GM23338 (cell line): ENCODE measurements around the gene MATN1. TPM values are rescaled to one million over a fixed set of nuclear protein-coding genes. Genes with fewer than 3 reads are reported as not detected.
A peak's percentile ranks its signal among the peaks of the same experiment; 100 is the strongest.

ENCODE experiments used
- ATAC-seq: fragments of 200-7000 bp; cut with Tn5 transposase; 3 replicates; pipeline ENCODE4 v1.9.1; 2020
- DNase-seq: peaks from one replicate; pipeline ENCODE4 v3.0.0-alpha.2; 2015; ENCODE audit warnings: low spot score
- H2AFZ ChIP-seq: fragments of 200-600 bp; sonication (generic); 2 replicates; pipeline ENCODE4 v1.8.0; 2016; ENCODE audit warnings: antibody characterized with exemption, mild to moderate bottlenecking, moderate library complexity
- H3F3A ChIP-seq: fragments of 200-600 bp; sonication (generic); replicated peaks from 2 replicates; pipeline ENCODE4 v1.8.0; 2017; ENCODE audit warnings: antibody characterized with exemption, mixed run types, low read depth
- H3K27ac ChIP-seq: fragments of 200-600 bp; sonication (generic); 2 replicates; pipeline ENCODE4 v1.6.1; 2016; ENCODE audit warnings: low read depth
- H3K27me3 ChIP-seq: fragments of 200-600 bp; sonication (generic); 2 replicates; pipeline ENCODE4 v1.8.0; 2016; ENCODE audit warnings: mild to moderate bottlenecking, mixed run types, moderate library complexity; ENCODE audit not compliant: insufficient read depth
- H3K36me3 ChIP-seq: fragments of 200-600 bp; sonication (generic); 2 replicates; pipeline ENCODE4 v1.8.0; 2016; ENCODE audit warnings: mild to moderate bottlenecking; ENCODE audit not compliant: insufficient read depth
- H3K4me1 ChIP-seq: fragments of 200-600 bp; sonication (generic); 2 replicates; pipeline ENCODE4 v1.8.0; 2016; ENCODE audit warnings: mild to moderate bottlenecking, moderate library complexity; ENCODE audit not compliant: insufficient read depth
- H3K4me2 ChIP-seq: fragments of 200-600 bp; sonication (generic); 2 replicates; pipeline ENCODE4 v1.7.1; 2017; ENCODE audit warnings: mixed run types
- H3K4me3 ChIP-seq: fragments of 200-600 bp; sonication (generic); 2 replicates; pipeline ENCODE4 v1.6.1; 2016; ENCODE audit warnings: mixed run types
- H3K79me2 ChIP-seq: fragments of 200-600 bp; sonication (generic); replicated peaks from 2 replicates; pipeline ENCODE4 v1.8.0; 2017; ENCODE audit warnings: mild to moderate bottlenecking; ENCODE audit not compliant: insufficient read depth
- H3K9me2 ChIP-seq: fragments of 200-600 bp; sonication (generic); 2 replicates; pipeline ENCODE4 v1.8.0; 2017; ENCODE audit not compliant: insufficient read depth
- H4K20me1 ChIP-seq: fragments of 200-600 bp; sonication (generic); replicated peaks from 2 replicates; pipeline ENCODE4 v1.8.0; 2017; ENCODE audit warnings: mild to moderate bottlenecking; ENCODE audit not compliant: insufficient read depth
- H3K27ac Mint-ChIP-seq: 2 replicates; pipeline ENCODE4 v1.8.0; 2020; ENCODE audit warnings: inconsistent platforms, mild to moderate bottlenecking, moderate library complexity, mixed read lengths
- H3K27me3 Mint-ChIP-seq: 3 replicates; pipeline ENCODE4 v1.8.0; 2022; ENCODE audit warnings: low read depth, mild to moderate bottlenecking, moderate library complexity, mixed read lengths, inconsistent platforms; ENCODE audit not compliant: insufficient read depth, poor library complexity
- H3K36me3 Mint-ChIP-seq: 3 replicates; pipeline ENCODE4 v1.8.0; 2021; ENCODE audit warnings: low read depth, mild to moderate bottlenecking, inconsistent platforms, moderate library complexity, mixed read lengths
- H3K4me1 Mint-ChIP-seq: 3 replicates; pipeline ENCODE4 v1.8.0; 2020; ENCODE audit warnings: mild to moderate bottlenecking, inconsistent platforms, mixed read lengths
- H3K4me3 Mint-ChIP-seq: 3 replicates; pipeline ENCODE4 v1.8.0; 2021; ENCODE audit warnings: moderate library complexity, mild to moderate bottlenecking, inconsistent platforms, mixed read lengths
- H3K9me3 Mint-ChIP-seq: 3 replicates; pipeline ENCODE4 v1.8.0; 2020; ENCODE audit warnings: moderate library complexity, mild to moderate bottlenecking, inconsistent platforms, mixed read lengths
- CREB1 ChIP-seq: fragments of 250-450 bp; sonication (Bioruptor Pico); IDR thresholded peaks from 2 replicates; pipeline ENCODE4 v1.5.0; 2020; ENCODE audit warnings: low read depth, mild to moderate bottlenecking, moderate library complexity
- EZH2 ChIP-seq: fragments of 200-600 bp; sonication (generic); IDR thresholded peaks from one replicate; pipeline ENCODE4 v1.8.0; 2017; ENCODE audit warnings: antibody characterized with exemption, mild to moderate bottlenecking, low read depth; ENCODE audit not compliant: unreplicated experiment
- EZH2phosphoT487 ChIP-seq: fragments of 200-600 bp; sonication (generic); IDR thresholded peaks from one replicate; pipeline ENCODE4 v1.8.1; 2018; ENCODE audit warnings: antibody characterized with exemption; ENCODE audit not compliant: unreplicated experiment
- JUNB ChIP-seq: IDR thresholded peaks from one replicate; pipeline ENCODE4 v1.6.1; 2016; ENCODE audit warnings: antibody characterized with exemption; ENCODE audit not compliant: unreplicated experiment
- NANOG ChIP-seq: IDR thresholded peaks from 2 replicates; pipeline ENCODE4 v1.6.1; 2016; ENCODE audit warnings: antibody characterized with exemption, borderline replicate concordance
- POLR2AphosphoS5 ChIP-seq: IDR thresholded peaks from 2 replicates; pipeline ENCODE4 v1.6.1; 2016; ENCODE audit warnings: antibody characterized with exemption, low read depth
- REST ChIP-seq: IDR thresholded peaks from one replicate; pipeline ENCODE4 v1.6.1; 2018; ENCODE audit warnings: antibody characterized with exemption; ENCODE audit not compliant: unreplicated experiment
- STAT1 ChIP-seq: IDR thresholded peaks from one replicate; pipeline ENCODE4 v1.6.1; 2016; ENCODE audit warnings: antibody characterized with exemption; ENCODE audit not compliant: unreplicated experiment
- ZNF114 ChIP-seq: fragments of 250-450 bp; sonication (Bioruptor Pico); IDR thresholded peaks from 2 replicates; pipeline ENCODE4 v1.5.0; 2020; ENCODE audit warnings: mild to moderate bottlenecking, moderate library complexity
- ZNF331 ChIP-seq: fragments of 250-450 bp; sonication (Bioruptor Pico); IDR thresholded peaks from 2 replicates; pipeline ENCODE4 v1.5.0; 2020; ENCODE audit warnings: low read depth, mild to moderate bottlenecking, moderate library complexity
- polyA plus RNA-seq: library from polyadenylated mRNA; unstranded; fragments of >200 nt; fragmentation: Nextera tagmentation; extraction: Ambion mirVana; gene quantifications from 2 replicates; pipeline ENCODE4 v1.2.1, GENCODE V29; 2016
- total RNA-seq: library from RNA; depleted of rRNA; stranded (reverse); fragments of >200 nt; shearing (Covaris generic); gene quantifications from 2 replicates; pipeline ENCODE4 v1.2.3, GENCODE V29; 2014
- TF ChIP-seq, protein P1 (sequence below): fragments of 250-450 bp; sonication (Bioruptor Pico); IDR thresholded peaks from 2 replicates; pipeline ENCODE4 v1.5.0; 2020; ENCODE audit warnings: mild to moderate bottlenecking, moderate library complexity
- TF ChIP-seq, protein P2 (sequence below): IDR thresholded peaks from 2 replicates; pipeline ENCODE4 v1.6.1; 2016; ENCODE audit warnings: antibody characterized with exemption
- TF ChIP-seq, protein P3 (sequence below), 2 experiments: fragments of 200-600 bp in 1 of 2; sonication (generic) in 1 of 2; conservative IDR thresholded peaks; 2 replicates each; pipeline versions ENCODE4 v1.5.1 to v1.6.1; 2016 to 2017; ENCODE audit warnings: antibody characterized with exemption in 2 of 2, low read depth in 2 of 2, mild to moderate bottlenecking in 2 of 2, moderate library complexity in 1 of 2

Gene MATN1
- total and polyA plus RNA-seq, 2 experiments from 2014 or later: 0.08 to 0.31 TPM

GRCh38 chr1:30692201-30692947 is 31.0 kb downstream of the MATN1 start:
- Mint-ChIP-seq H3K4me1 (peaks cover 34% of the 10 kb centered on the region), H3K36me3 (no peaks in the 10 kb centered on the region), H3K9me3 (no peaks in the 10 kb centered on the region), H3K4me3 (no peak overlapping the region), H3K27ac (no peak overlapping the region), H3K27me3 (peaks cover 6% of the 10 kb centered on the region)
- ATAC-seq (no peak), DNase-seq (no peak)
- Histone ChIP-seq H3K4me3 (no peak overlapping the region), H3F3A (no peaks in the 10 kb centered on the region), H3K27ac (no peak overlapping the region), H3K4me1 (peaks cover 16% of the 10 kb centered on the region; the same call in 1 of the 2 replicates), H3K9me2 (no peaks in the 10 kb centered on the region), H3K27me3 (no peaks in the 10 kb centered on the region), H3K79me2 (no peaks in the 10 kb centered on the region), H2AFZ (peak overlapping the region; percentile 23; the same call in 1 of the 2 replicates), H3K4me2 (no peak overlapping the region), H4K20me1 (no peaks in the 10 kb centered on the region), H3K36me3 (no peaks in the 10 kb centered on the region)
- TF ChIP-seq STAT1 (no peak), ZNF331 (CRISPR knock-in tag) (no peak), EZH2 (no peak), ZNF114 (CRISPR knock-in tag) (no peak), EZH2phosphoT487 (no peak), REST (no peak), CREB1 (CRISPR knock-in tag) (no peak), JUNB (no peak), POLR2AphosphoS5 (no peak), NANOG (no peak)
- TF ChIP-seq, protein P1, sequence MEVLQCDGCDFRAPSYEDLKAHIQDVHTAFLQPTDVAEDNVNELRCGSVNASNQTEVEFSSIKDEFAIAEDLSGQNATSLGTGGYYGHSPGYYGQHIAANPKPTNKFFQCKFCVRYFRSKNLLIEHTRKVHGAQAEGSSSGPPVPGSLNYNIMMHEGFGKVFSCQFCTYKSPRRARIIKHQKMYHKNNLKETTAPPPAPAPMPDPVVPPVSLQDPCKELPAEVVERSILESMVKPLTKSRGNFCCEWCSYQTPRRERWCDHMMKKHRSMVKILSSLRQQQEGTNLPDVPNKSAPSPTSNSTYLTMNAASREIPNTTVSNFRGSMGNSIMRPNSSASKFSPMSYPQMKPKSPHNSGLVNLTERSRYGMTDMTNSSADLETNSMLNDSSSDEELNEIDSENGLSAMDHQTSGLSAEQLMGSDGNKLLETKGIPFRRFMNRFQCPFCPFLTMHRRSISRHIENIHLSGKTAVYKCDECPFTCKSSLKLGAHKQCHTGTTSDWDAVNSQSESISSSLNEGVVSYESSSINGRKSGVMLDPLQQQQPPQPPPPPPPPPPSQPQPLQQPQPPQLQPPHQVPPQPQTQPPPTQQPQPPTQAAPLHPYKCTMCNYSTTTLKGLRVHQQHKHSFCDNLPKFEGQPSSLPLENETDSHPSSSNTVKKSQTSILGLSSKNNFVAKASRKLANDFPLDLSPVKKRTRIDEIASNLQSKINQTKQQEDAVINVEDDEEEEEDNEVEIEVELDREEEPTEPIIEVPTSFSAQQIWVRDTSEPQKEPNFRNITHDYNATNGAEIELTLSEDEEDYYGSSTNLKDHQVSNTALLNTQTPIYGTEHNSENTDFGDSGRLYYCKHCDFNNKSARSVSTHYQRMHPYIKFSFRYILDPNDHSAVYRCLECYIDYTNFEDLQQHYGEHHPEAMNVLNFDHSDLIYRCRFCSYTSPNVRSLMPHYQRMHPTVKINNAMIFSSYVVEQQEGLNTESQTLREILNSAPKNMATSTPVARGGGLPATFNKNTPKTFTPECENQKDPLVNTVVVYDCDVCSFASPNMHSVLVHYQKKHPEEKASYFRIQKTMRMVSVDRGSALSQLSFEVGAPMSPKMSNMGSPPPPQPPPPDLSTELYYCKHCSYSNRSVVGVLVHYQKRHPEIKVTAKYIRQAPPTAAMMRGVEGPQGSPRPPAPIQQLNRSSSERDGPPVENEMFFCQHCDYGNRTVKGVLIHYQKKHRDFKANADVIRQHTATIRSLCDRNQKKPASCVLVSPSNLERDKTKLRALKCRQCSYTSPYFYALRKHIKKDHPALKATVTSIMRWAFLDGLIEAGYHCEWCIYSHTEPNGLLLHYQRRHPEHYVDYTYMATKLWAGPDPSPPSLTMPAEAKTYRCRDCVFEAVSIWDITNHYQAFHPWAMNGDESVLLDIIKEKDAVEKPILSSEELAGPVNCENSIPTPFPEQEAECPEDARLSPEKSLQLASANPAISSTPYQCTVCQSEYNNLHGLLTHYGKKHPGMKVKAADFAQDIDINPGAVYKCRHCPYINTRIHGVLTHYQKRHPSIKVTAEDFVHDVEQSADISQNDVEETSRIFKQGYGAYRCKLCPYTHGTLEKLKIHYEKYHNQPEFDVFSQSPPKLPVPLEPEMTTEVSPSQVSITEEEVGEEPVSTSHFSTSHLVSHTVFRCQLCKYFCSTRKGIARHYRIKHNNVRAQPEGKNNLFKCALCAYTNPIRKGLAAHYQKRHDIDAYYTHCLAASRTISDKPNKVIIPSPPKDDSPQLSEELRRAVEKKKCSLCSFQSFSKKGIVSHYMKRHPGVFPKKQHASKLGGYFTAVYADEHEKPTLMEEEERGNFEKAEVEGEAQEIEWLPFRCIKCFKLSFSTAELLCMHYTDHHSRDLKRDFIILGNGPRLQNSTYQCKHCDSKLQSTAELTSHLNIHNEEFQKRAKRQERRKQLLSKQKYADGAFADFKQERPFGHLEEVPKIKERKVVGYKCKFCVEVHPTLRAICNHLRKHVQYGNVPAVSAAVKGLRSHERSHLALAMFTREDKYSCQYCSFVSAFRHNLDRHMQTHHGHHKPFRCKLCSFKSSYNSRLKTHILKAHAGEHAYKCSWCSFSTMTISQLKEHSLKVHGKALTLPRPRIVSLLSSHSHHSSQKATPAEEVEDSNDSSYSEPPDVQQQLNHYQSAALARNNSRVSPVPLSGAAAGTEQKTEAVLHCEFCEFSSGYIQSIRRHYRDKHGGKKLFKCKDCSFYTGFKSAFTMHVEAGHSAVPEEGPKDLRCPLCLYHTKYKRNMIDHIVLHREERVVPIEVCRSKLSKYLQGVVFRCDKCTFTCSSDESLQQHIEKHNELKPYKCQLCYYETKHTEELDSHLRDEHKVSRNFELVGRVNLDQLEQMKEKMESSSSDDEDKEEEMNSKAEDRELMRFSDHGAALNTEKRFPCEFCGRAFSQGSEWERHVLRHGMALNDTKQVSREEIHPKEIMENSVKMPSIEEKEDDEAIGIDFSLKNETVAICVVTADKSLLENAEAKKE (CRISPR knock-in tag): no peak
- TF ChIP-seq, protein P2, sequence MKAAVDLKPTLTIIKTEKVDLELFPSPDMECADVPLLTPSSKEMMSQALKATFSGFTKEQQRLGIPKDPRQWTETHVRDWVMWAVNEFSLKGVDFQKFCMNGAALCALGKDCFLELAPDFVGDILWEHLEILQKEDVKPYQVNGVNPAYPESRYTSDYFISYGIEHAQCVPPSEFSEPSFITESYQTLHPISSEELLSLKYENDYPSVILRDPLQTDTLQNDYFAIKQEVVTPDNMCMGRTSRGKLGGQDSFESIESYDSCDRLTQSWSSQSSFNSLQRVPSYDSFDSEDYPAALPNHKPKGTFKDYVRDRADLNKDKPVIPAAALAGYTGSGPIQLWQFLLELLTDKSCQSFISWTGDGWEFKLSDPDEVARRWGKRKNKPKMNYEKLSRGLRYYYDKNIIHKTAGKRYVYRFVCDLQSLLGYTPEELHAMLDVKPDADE: no peak
- TF ChIP-seq, protein P3, sequence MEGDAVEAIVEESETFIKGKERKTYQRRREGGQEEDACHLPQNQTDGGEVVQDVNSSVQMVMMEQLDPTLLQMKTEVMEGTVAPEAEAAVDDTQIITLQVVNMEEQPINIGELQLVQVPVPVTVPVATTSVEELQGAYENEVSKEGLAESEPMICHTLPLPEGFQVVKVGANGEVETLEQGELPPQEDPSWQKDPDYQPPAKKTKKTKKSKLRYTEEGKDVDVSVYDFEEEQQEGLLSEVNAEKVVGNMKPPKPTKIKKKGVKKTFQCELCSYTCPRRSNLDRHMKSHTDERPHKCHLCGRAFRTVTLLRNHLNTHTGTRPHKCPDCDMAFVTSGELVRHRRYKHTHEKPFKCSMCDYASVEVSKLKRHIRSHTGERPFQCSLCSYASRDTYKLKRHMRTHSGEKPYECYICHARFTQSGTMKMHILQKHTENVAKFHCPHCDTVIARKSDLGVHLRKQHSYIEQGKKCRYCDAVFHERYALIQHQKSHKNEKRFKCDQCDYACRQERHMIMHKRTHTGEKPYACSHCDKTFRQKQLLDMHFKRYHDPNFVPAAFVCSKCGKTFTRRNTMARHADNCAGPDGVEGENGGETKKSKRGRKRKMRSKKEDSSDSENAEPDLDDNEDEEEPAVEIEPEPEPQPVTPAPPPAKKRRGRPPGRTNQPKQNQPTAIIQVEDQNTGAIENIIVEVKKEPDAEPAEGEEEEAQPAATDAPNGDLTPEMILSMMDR (conservative IDR thresholded peaks at IDR 0.05; ENCODE audit: low read depth in 2 of 2): no peak
